GM18508 (cell line): Measurements from ENCODE around the gene SLC27A1.

ENCODE experiments used
- ATAC-seq: cut with Tn5 transposase; IDR thresholded peaks from one replicate; pipeline ENCODE4 v1.9.1; 2021; ENCODE audit warnings: moderate number of reproducible peaks; ENCODE audit not compliant: insufficient read depth, unreplicated experiment

The SLC27A1 gene

GRCh38 chr19:17470068-17470841 is at the start of gene SLC27A1:
TSS of gene SLC27A1 (plus strand) at chr19:17470524. CDS start at chr19:17470541, 17 bp downstream.
- peak; percentile 38 for ATAC-seq

DNA sequence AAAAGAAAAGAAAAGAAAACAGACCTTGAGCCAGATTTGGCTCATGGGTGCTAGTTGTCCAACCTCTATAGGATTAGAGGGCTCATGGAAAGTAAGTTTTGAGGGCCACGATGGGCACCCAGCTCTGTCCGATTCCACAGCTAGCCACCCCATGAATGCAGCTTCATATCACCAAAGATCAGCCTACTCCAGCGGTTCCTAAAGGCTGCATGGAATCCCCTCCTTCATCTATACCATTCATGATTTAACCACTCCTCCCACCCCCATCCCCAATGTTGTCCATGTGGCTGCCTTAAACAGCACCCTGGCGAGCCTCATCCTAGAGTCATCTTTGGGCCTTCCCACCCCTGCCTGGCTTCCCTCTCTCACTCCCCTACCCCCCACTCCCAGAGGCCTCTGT is 48.4 kb upstream of the SLC27A1 start:
- ATAC-seq = no peak

GRCh38 chr19:17423429-17424208 is 46.7 kb upstream of the SLC27A1 start:
- no peak for ATAC-seq

- ATAC-seq = no peak
Measured at GRCh38 chr19:17424743-17425365, 45.5 kb upstream of the SLC27A1 start.

DNA sequence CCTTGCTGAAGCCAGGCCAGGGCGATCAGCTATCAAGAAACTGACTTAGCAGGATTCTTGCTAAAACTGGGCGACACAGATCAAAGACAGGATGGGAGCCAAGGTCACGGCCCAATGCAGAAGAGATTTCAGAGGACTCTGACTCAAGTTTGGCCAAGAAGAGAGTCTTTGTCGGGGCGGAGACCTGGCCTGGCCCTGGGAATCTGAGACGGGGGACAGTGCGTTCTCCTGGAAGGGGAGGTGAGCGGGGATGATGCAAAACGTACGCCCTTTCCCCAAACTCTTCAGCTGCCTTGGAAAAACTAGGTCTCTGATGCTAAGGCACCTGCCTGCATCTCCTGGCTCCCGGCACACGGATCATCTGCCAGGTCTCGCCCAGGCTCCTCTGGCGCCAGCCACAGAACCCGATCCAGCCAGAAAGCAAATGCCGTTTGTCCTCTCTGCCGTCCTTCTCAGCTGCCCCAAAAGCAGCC is 40.6 kb upstream of the SLC27A1 start:
- ATAC-seq = no peak

DNA sequence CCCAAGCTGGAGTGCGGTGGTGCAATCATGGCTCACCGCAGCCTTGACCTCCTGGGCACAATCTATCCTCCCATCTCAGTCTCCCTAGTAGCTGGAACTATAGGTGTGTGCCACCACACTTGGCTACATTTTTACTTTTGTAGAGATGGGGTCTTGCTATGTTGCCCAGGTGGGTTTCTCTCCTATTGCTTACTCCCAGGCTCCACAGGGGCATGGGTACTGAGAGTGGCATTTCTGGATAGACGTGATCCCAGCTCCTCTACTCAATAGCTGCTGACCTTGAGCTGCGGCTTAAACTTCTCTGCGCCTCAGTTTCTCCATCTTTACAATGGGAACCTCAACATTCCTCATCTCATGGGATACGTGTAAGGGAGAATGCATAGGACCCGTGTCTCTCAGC is 38.9 kb upstream of the SLC27A1 start:
- no peak for ATAC-seq

DNA sequence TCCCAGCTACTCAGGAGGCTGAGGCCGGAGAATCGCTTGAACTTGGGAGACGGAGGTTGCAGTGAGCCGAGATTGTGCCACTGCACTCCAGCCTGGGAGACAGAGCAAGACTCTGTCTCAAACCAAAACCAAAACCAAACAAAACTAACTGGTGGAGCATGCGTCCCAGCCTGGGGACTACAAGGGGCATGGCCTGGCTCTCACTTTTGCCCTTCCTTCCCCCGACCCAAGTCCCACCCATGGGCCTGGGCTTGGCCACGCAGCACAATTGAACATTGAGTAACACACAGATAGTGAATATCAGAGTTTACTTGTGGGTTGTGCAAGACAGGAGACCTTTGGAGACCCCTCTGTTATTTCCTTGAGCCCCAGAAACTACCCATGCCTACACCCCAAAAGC is 35.1 kb upstream of the SLC27A1 start:
- ATAC-seq = no peak

DNA sequence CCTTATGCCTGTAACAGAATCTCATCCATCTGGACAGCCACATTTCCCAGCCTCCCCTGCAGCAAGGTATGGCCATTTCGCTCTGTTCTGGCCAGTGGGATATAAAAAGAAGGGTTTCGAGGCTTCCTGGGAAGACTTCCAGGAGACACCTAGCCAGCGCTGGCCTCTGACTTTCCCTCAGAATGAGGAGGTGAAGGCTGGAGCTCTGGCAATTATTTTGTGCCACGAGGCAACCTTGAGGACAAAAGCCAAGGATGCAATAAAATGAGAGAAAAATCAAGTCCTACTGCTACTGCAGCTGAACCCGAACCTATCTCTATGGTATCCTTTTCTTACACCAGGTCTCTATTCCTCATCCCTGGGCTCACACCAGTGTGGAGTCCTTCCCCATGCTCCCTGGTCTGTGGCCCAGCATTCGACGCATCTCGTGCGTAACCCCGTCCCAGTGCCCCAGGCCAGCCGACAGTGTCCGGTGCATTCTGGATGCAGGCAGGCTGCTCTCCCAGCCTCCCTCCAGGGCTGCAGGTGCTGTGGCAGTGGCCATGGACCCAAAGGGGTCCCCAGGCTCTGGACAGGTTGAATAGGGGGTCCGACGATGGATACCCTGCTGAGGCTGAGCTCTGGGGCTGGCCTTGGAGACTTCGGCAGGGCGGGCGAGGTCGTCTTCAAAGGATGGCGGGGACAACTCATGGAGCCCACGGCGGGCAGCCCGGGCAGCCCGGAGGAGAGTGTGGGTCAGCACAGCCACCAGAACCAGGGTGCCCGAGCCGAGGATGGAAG is 34.0 kb upstream of the SLC27A1 start:
- no peak for ATAC-seq

- no peak for ATAC-seq
Measured at GRCh38 chr19:17436874-17437267, 33.5 kb upstream of the SLC27A1 start.

DNA sequence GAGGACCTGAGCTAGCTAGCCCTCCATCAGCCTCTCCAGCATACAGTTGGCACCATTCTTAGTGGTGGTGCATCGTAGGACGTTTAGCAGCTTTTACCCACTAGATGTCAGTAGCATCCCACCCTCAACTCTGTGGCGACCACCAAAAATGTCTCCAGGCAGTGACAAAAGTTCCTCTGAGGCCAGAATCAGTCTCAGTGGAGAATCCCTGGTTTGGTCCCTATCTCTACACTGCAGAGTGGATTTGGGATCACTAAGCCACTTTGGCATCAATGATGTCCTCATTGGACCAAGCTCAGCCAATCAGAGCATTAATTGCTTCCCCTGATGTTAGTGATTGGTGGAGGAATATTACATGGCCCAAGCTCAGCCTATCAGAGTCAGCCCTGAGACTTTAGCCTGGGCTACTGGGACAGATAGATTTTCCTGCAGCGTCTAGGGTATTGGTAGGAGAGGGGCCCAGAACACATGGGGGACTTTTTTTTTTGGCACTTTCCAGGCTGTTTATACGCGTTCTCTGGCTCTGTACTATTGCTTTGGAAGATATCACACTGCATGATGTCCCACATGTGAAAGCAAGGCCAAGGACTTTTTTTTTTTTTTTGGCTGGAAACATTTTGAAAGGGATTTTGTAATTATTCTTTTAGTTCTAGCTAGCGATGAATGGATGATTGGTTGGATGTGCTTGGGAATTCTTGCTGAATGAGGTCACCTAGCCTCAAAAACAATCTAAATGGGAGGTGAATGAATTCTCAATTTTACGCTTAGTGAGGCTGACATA is 28.9 kb upstream of the SLC27A1 start:
- no peak for ATAC-seq

DNA sequence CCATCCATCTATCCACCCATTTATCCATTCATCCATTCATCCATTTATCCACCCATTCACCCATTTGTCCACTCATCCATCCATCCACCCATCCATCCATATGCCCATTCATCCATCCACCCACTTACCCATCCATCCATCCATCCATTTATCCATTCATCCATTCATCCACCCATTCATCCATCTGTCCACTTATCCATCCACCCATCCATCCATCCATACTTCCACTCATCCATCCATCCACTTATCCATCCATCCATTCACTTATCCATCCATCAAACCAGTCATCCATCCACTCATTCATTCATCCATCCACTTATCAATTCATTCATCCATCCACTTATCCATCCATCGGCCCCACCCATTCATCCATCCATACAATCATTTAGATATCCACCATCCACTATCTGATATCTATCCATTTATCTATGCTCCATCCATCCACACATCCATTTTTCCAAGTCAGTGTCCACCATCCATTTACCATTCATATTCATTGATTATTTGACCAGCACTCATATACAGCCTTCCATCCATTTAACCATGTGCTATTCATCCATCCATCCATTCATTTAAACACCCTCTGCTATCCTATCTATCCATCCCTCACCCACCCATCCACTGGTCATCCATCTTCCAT is 24.7 kb upstream of the SLC27A1 start:
- ATAC-seq = no peak

DNA sequence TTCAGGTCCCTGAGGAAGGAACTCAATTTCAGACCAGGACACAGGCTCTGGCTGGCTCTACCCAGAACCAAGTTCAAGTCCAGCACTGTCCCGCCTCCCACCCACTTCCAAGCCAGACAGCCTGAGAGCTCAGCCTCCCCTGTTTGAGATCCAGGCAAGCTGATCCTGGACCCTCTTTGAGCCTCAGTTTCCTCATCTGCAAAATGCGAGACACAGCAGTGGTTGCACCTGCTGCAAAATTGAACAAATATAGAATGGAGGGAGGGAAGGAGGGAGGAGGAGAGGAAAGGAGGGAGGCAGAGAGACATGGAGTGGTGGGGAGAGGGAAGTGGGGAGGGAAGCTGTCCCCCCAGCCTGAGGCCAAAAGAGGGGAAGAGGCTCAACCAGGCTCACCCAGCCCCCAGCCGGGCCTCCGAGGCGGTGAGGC is 22.6 kb upstream of the SLC27A1 start:
- no peak for ATAC-seq

DNA sequence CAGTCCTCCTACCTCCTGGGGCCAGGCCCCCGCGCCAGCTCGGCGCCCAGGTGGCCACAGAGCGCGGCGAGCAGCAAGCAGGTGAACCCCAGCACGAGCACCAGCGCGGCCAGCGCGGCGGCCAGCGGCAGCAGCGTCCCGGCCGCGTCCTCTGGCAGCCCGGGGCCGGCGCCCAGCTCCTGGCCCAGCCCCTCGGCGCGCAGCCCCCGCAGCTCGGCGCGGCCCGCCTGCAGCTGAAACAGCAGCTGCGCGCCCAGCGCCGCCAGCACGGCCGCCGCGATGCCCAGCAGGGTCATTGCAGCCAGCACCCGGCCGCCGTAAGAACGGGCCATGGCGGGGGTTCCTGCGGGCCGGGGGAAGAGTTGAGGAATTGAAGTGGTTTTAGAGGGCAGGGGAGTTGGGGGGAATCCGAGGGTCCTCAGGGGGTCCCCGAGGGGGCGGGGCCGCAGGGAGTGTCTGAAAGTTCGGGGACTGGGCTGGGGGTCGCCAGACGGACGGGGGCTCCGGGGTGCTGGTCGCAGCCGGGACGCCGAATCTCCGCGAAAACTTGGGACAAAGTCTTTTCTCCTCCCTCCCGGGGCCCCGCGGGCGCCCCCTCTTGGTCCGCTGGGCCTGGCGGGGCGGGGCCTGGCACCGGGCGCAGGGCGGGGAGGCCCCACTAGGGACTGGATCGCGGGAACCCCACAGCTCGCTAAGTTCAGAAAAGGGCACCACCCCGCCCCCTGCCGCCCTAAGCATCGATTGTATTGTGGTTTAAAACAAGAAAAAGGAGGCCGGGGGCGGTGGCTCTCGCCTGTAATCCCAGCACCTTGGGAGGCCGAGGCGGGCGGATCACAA is 22.0 kb upstream of the SLC27A1 start, which contains the start of gene TMEM221:
TMEM221 (minus strand) TSS at position 538 of the 837 bp plus-strand sequence; CDS start at position 332, 206 bp downstream.
- ATAC-seq = no peak

DNA sequence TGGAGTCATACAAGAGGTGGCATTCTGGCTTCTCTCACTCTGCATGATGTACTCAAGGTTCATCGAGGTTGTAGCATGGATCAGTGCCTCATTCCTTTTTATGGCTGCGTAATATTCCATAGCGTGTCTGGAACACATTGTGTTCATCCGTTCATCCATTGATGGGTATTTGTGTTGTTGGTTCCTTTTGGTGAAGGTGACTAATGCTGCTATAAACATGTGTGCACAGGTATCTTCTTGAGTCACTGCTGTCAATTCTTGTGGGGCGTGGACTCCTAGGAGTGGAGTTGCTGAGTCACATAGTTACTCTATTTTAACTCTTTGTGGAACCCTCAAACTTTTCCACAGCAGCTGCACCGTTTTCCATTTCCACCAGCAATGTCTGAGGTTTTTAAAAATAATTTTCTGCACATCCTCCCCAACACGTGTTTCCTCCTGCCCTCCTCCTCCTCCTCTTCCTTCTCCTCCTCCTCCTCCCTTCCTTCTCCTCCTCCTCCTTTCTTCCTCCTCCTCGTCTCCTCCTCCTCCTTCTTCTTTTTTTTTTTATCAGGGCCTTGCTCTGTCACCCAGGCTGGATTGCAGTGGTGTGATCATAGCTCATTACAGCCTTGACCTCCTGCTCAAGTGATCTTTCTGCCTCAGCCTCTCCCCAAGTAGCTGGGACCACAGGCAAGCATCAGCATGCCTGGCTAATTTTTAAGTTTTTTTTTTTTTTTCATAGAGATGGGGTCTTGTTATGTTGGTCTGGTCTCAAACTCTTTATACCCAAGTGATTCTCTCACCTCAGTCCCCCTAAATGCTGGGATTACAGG is 19.9 kb upstream of the SLC27A1 start:
- ATAC-seq = no peak

DNA sequence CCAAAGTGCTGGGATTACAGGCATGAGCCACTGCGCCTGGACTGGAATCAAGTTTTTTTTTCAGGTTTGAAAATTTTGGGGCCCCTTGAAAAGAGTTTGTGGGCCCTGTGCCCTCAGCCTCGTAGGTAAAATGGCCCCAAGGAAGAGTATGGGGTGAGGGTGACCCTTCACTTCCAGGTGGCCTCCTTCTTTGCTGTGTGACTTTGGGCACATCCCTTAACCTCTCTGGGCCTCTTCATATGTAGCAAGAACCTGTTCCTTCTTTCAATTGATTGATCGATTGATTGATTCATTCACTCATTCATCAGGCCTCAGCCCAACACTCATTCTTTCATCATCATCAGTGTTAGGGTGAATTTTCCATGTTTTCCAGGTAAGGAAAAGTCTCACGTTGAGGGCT is 18.5 kb upstream of the SLC27A1 start:
- no peak for ATAC-seq

GRCh38 chr19:17454576-17455071 is 15.7 kb upstream of the SLC27A1 start:
- ATAC-seq = no peak
